Neuron (in vitro differentiated cells): ENCODE measurements around the gene PLXNB3.
"Not testable (repeated sequence)": the region's sequence is repeated elsewhere in the genome, so short reads cannot be mapped to it uniquely, and the experiment has no call there.

Source experiments
- H2AFZ ChIP-seq: one replicate; pipeline ENCODE4 v1.6.1; 2013; ENCODE audit warnings: low read depth, mild to moderate bottlenecking, inconsistent platforms, low read length, moderate library complexity
- H3K27me3 ChIP-seq: one replicate; pipeline ENCODE4 v1.6.1; 2013; ENCODE audit warnings: low read length; ENCODE audit not compliant: insufficient read depth
- H3K36me3 ChIP-seq: one replicate; pipeline ENCODE4 v1.6.1; 2013; ENCODE audit warnings: low read length; ENCODE audit not compliant: insufficient read depth
- H3K4me1 ChIP-seq: one replicate; pipeline ENCODE4 v1.6.1; 2013; ENCODE audit warnings: low read length; ENCODE audit not compliant: insufficient read depth
- H3K4me3 ChIP-seq: 2 replicates; pipeline ENCODE4 v1.5.1; 2013; ENCODE audit warnings: mild to moderate bottlenecking, low read length, moderate library complexity
- H3K9me3 ChIP-seq: one replicate; pipeline ENCODE4 v1.6.1; 2013; ENCODE audit warnings: low read length

The PLXNB3 gene

DNA sequence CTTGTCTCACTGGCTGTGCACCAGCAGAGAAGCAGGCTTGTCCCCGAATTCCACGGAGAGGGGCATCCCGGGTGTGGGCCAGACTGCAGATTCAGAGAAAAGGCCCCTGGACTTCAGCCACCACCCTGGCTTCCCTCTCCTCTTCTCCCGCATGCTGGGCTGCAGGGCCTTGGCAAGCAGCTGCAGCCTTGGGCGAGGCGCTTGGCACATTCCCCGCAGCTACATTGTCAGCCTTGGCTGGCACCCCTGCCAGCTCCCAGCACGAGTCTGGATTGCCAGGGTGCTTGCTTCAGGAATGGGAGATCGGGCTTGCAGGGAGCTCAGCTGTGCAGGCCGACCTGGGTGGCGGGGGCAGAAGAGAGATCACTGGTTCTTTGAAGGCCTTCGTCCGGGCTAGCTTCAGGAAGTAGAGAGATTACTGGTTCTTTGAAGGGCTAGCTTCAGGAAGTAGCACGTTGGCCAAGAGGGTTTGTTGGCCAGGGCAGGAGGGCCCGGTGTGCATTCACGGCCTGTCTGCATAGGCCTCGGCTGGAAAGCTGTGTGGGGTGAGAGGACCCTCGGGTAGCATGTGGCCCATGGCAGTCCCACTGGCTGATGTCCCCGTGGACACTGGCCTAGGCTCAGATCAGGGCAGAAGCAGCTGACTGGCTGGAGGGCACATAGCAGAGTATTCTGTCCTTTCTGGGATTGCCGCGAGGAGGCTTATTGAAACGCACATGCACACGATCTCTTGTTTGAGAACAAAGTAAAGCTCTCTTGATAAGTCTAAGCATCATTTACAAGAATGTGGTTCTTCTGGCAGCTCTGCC lies 36.7 kb upstream of the PLXNB3 start:
- H3K36me3 ChIP-seq, result no peaks in the 10 kb centered on the region
- H3K27me3 ChIP-seq, result no peaks in the 10 kb centered on the region
- H3K9me3 ChIP-seq, result peaks cover 3% of the 10 kb centered on the region
- peaks cover 35% of the 10 kb centered on the region for H3K4me1 ChIP-seq
- no peak overlapping the region for H2AFZ ChIP-seq
- H3K4me3 ChIP-seq, result peak overlapping the region; percentile 17

GRCh38 chrX:153728095-153728494 lies 36.0 kb upstream of the PLXNB3 start:
- Histone ChIP-seq H3K9me3 (peaks cover 6% of the 10 kb centered on the region), H2AFZ (no peak overlapping the region), H3K4me3 (no peak overlapping the region), H3K36me3 (no peaks in the 10 kb centered on the region), H3K27me3 (no peaks in the 10 kb centered on the region), H3K4me1 (peaks cover 30% of the 10 kb centered on the region)

DNA sequence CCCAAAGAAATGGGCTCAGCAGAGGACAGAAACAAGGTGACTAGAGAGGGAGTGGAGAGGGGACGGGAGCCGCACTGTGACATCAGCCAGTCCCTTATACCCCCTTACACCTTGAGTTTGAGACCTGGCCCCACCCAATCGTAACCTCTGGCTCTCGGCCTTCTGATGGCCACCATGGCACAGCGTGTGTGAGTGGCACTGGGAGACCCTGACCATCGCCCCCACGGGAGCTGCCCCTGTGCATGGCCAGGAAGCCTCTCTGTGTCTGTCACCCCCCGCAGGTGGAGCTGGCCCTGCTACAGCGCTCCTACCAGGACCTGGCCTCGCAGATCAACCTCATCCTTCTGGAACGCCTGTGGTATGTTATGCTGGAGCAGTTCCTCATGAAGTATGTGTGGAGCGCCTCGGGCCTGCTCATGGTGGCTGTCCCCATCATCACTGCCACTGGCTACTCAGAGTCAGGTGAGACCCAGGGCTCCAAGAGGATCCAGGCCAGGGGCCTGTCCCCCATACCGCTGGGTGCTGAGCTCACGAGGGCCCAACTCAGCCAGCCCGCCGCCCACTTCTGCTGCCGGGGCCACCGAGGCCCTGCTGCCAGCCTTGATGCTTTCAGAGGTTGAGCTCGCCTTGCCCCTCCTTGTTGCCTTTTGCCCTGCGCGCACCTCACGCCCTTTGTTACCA lies 35.0 kb upstream of the PLXNB3 start:
- H3K4me1 ChIP-seq, result peaks cover 30% of the 10 kb centered on the region
- H3K27me3 ChIP-seq, result no peaks in the 10 kb centered on the region
- no peaks in the 10 kb centered on the region for H3K36me3 ChIP-seq
- no peak overlapping the region for H2AFZ ChIP-seq
- H3K4me3 ChIP-seq, result no peak overlapping the region
- peaks cover 6% of the 10 kb centered on the region for H3K9me3 ChIP-seq

- not testable (repeated sequence) for H3K36me3 ChIP-seq, H3K9me3 ChIP-seq, H3K27me3 ChIP-seq, H2AFZ ChIP-seq, H3K4me3 ChIP-seq
- peaks cover 25% of the 10 kb centered on the region for H3K4me1 ChIP-seq
Observed at GRCh38 chrX:153730115-153730514, 33.9 kb upstream of the PLXNB3 start.

- no peak overlapping the region for H2AFZ ChIP-seq
- H3K9me3 ChIP-seq, result peaks cover 6% of the 10 kb centered on the region
- H3K27me3 ChIP-seq, result no peaks in the 10 kb centered on the region
- H3K4me1 ChIP-seq, result peaks cover 17% of the 10 kb centered on the region
- no peak overlapping the region for H3K4me3 ChIP-seq
- H3K36me3 ChIP-seq, result no peaks in the 10 kb centered on the region
Observed at GRCh38 chrX:153731117-153731844, 32.8 kb upstream of the PLXNB3 start.

- no peak overlapping the region for H3K4me3 ChIP-seq
- H2AFZ ChIP-seq, result no peak overlapping the region
- no peaks in the 10 kb centered on the region for H3K27me3 ChIP-seq
- H3K36me3 ChIP-seq, result no peaks in the 10 kb centered on the region
- peaks cover 6% of the 10 kb centered on the region for H3K9me3 ChIP-seq
- peaks cover 12% of the 10 kb centered on the region for H3K4me1 ChIP-seq
Observed at GRCh38 chrX:153731845-153732215, 32.2 kb upstream of the PLXNB3 start.

DNA sequence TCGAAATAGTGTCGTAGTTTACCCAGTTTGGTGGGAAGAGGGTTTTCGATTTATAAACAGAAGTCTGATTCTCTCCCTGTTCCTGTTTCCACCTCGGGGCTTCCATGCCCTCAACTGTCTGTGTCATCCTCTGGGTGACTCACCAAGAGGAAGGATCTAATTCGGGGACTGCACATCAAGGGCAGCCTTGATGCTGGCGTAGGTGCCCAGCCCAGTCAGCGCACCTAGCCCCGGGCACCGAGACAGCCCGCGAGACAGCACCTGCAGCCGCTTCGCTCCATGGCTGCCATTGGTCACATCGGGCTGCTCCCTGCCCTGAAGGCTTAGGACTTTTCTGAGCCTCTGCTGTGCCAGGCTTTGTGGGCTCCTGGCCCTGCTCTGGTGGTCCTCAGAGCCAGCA lies 31.6 kb upstream of the PLXNB3 start:
- Histone ChIP-seq H3K4me3 (no peak overlapping the region), H3K36me3 (no peaks in the 10 kb centered on the region), H2AFZ (no peak overlapping the region), H3K27me3 (no peaks in the 10 kb centered on the region), H3K9me3 (peaks cover 6% of the 10 kb centered on the region), H3K4me1 (peaks cover 6% of the 10 kb centered on the region)

DNA sequence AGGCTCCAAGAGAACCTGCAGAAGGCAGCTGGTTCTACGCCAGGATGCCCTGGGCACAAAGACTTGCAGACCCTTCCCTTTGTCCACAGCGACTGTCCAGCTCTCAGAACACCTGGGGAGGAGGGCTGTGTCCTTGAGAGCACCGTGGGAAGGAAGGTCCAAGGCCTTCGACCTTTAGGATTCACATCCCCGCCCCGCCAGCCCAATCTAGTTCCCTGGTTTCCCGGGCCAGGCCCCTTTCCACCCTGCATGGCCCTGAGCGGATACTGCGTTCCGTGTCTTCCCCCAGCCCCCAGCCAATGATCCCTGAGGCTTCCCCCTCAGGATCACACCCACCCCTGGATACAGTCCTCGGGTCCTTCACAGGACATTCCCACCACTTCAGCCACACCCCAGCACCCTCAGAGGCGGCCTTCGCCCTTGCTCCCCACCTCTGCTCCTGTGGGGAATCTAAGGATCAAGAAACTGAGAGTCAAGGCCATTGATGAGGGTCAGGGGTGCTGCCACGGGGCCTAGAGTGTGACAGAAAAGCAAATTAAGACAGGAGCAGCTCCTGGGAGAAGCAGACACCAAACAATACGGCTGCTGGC lies 30.3 kb upstream of the PLXNB3 start:
- no peaks in the 10 kb centered on the region for H3K4me1 ChIP-seq
- no peaks in the 10 kb centered on the region for H3K36me3 ChIP-seq
- no peak overlapping the region for H2AFZ ChIP-seq
- H3K27me3 ChIP-seq, result no peaks in the 10 kb centered on the region
- H3K9me3 ChIP-seq, result peaks cover 6% of the 10 kb centered on the region
- no peak overlapping the region for H3K4me3 ChIP-seq

GRCh38 chrX:153734871-153735270 lies 29.2 kb upstream of the PLXNB3 start:
- Histone ChIP-seq H3K27me3 (no peaks in the 10 kb centered on the region), H2AFZ (no peak overlapping the region), H3K36me3 (no peaks in the 10 kb centered on the region), H3K9me3 (peaks cover 6% of the 10 kb centered on the region), H3K4me1 (no peaks in the 10 kb centered on the region), H3K4me3 (no peak overlapping the region)

DNA sequence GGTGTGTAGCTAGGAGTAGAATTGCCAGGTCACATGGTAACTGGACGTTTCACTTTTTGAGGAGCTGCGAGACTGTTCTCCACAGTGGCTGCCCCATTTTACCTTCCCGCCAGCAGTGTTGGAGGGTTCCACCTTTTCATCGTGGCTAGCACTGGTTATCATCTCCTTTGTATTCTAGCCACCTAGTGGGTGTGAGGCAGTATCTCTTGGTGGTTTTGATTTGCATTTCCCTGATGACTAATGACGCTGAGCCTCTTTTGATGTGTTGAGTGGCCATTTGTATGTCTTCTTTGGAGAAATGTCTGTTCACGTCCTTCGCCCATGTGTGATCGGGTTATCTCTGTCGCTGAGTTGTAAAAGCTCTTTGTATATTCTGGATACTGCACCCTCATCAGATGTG lies 28.8 kb upstream of the PLXNB3 start:
- no peak overlapping the region for H3K4me3 ChIP-seq

DNA sequence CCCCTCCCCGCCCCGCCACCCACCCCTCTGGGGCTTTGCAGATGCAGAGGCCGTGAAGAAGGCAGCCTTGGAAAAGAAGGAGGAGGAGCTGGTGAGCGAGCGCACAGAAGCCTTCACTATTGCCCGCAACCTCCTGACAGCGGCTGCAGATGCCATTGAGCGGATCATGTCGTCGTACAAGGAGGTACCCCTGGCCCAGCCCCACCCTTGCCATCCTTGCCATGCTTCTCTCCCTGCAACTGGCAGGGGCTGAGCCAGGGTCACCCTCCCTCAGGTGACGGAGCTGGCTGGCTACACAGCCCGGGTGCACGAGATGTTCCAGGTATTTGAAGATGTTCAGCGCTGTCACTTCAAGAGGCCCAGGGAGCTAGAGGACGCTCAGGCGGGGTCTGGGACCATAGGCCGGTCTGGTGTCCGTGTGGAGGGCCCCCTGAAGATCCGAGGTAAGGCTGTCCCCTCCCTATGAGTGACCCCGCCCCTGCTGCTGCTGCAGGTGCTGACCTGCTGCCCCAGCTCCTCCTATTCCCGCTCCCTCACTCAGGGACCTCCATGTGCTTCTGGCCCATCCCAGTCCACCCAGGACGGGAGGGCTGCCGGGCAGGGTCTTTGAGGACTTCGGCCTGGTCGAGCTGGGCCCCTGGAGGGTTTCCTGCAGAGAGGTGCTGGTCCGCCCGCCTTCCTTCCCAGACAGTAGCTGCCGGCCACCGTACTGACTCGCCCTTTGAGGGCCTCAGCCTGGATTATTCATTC lies 27.8 kb upstream of the PLXNB3 start:
- H2AFZ ChIP-seq, result no peak overlapping the region
- H3K27me3 ChIP-seq, result peaks cover 3% of the 10 kb centered on the region
- no peak overlapping the region for H3K4me3 ChIP-seq
- peaks cover 4% of the 10 kb centered on the region for H3K9me3 ChIP-seq
- no peaks in the 10 kb centered on the region for H3K4me1 ChIP-seq
- H3K36me3 ChIP-seq, result no peaks in the 10 kb centered on the region

More for the DNA sequence above, 28.8 kb upstream of the PLXNB3 start:
- no peaks in the 10 kb centered on the region for H3K36me3 ChIP-seq
- no peaks in the 10 kb centered on the region for H3K4me1 ChIP-seq
- H3K9me3 ChIP-seq, result peaks cover 6% of the 10 kb centered on the region
- H3K27me3 ChIP-seq, result peaks cover under 1% of the 10 kb centered on the region
- no peak overlapping the region for H2AFZ ChIP-seq

DNA sequence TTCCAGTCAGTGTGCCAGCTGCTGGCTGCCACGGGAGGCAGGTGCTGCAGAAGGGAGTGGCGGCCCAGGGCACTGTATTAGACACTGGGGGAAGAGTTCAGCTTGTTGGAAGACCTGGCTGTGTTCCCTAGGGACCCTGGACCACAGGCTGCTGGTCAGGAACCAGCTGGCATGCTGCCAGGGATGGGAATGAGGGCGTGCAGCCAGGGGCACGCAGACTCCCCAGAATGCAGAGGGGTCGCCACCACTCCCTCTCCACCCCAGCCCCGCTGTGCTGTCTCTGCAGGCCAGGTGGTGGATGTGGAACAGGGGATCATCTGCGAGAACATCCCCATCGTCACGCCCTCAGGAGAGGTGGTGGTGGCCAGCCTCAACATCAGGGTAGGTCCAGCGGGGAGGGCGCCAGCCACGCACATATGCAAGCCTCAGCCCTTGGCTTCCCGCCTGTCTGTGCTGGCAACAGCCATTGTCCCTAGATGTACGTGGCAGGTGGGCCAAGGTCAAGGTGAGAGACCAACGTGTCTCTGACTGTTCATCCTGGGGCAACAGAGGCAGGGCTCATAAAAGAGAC lies 27.1 kb upstream of the PLXNB3 start:
- H3K27me3 ChIP-seq, result peaks cover 3% of the 10 kb centered on the region
- peaks cover 4% of the 10 kb centered on the region for H3K9me3 ChIP-seq
- no peaks in the 10 kb centered on the region for H3K36me3 ChIP-seq
- no peaks in the 10 kb centered on the region for H3K4me1 ChIP-seq
- H2AFZ ChIP-seq, result no peak overlapping the region
- H3K4me3 ChIP-seq, result no peak overlapping the region
